GM03348 (cell line): ENCODE results near the gene USH1G.
"Not testable (repeated sequence)": the region's sequence is repeated elsewhere in the genome, so short reads cannot be mapped to it uniquely, and the experiment has no call there.

Source experiments
- DNase-seq: peaks from one replicate; pipeline ENCODE4 v3.0.0; 2012; ENCODE audit warnings: low spot score

USH1G gene

DNA sequence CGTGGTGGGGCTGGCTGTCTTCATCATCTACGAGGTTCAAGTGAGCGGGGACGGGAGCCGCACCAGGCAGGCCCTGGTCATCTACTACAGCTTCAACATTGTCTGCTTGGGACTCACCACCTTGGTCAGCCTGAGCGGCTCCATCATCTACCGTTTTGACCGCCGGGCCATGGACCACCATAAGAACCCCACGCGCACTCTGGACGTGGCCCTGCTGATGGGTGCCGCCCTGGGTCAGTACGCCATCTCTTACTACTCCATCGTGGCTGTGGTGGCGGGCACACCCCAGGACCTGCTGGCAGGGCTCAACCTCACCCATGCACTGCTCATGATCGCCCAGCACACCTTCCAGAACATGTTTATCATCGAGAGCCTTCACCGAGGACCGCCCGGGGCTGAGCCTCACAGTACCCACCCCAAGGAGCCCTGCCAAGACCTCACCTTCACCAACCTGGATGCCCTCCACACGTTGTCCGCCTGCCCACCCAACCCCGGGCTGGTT is 7.5 kb upstream of the USH1G start:
- DNase-seq, result no peak

DNA sequence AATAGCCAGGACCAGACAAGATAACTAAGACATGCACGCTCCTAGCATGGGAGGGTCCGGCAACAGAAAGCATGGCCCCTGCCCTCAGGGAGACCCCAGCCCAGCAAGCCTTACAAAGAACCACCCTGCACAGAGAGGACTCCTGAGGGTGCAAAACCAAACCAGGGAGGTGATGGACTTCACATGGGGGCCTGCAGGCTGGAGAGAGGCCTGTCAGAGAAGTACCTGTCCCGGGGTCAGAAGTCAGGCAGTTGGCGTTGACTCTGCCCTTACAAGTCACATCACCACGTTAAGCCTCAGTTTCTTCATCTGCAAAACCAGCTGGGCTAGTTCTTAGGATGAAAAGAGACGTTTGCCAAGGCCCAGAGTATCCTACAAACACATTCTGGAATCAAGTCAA is 5.7 kb upstream of the USH1G start:
- no peak for DNase-seq

DNA sequence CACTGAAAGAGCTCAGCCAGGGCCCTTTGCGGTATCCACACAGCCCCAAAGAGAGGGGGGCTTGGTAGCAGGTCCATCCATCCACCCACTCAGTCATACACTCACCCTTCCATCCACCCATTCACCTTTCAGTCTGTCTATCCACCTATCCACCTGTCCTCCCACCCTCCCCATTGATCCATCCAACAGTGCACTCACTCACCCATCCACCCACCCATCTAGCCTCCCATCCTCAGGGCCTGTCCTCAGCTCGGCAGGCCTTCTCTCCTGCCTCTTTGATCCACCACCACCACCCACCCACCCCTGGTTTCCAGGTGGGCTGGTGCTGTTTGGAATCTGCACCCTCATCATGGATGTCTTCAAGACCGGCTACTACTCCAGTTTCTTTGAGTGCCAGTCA is 2.2 kb upstream of the USH1G start:
- no peak for DNase-seq

GRCh38 chr17:74924250-74924948 is 1.3 kb upstream of the USH1G start, which contains the start of gene OTOP2:
OTOP2 (plus strand) TSS chr17:74924273; CDS start chr17:74924633, 360 bp downstream.
- no peak for DNase-seq

- DNase-seq, result peak; percentile 89
Observed at GRCh38 chr17:74923538-74924249, 639 bp upstream of the USH1G start.

DNA sequence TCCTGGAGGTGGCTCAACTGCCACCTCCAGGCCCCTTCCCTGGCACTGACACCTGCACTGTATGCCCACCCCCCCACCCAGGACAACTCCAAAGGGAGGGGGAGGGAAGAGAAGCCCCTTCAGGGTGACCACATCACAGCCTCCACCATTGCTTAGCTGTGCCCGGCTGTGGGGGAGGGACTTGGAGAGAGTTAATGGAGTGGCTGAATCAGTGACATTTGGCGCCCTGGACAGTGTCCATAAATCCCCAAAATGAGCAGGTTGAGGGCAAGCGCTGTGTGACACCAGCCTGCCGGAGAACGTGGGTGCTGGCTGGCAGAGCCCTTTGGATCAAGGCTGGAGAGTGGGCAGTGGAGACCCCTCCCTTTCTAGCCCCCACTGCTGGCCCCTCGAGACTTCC is 883 bp downstream of the USH1G start:
- no peak for DNase-seq

DNA sequence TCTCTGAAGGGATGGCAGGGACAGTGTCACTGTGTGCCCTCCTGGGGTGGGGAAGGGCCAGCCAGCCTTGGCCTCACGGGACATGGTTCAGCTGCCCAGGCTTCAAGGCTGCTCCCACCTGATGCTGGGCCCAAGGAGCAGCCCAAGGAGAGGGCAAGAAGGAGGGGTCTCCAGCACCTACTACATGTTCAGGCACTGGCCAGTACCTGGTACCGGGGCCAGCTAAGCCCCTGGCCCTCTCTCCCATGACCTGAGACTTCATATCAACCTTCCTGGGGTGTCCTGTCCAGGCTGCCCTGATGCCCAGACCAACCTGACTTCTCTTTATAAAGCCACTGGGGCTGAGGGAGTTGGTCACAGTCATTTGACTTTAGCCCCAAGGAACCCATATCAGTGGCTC is 1.3 kb downstream of the USH1G start:
- no peak for DNase-seq

DNA sequence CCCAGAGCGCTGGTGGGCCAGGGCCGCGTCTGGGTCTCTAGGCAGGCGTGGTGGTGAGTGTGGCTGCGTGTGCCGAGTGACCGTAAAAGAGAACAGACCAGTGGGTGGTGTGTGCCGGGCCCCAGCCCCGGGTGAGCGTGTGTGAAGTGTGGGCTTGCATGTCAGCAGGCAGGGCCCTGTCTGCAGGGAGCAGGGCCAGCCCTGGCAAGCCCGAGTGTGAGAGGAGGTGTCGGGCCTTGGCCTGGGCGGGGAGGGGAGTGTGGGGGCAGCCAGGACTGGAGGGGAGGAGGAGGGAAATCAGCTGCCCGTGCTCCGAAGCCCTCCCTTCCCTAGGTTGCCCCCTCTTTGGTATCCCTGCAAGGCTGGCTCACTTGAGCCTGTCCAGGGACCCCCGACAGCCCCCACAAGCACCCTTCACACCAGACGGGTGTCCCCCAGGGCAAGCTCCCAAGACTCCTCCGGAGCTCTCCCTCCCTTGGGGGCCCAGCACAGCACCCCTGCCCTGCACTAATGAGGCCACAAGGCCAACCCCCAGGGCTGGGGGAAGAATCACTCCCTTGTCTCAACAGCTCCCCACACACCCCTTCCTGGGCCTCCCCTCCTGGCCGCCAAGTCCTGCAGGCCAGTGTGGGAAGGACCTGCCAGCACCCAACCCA is 1.9 kb downstream of the USH1G start:
- DNase-seq, result no peak

DNA sequence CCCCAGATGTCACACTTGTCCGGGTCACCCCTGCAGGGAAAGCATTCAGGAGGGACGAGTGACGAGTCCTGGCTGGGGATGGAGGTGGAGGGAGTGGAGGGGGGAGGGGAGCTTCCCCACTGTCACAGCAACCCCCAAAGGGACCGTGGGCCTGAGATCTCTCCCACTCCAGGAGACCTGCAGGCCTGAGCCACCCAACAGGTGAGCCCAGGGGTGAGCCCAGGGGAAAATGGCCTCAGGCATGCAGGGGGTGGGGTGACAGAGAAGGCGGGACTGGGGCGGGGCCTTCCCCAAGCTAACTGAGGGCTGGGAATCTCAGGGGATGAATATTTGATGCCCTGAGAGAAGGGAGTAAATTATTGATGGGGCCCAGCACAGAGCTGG is 2.4 kb downstream of the USH1G start:
- DNase-seq, result no peak

GRCh38 chr17:74920306-74920620 is 2.8 kb downstream of the USH1G start:
- DNase-seq, result no peak

- DNase-seq, result no peak
Observed at GRCh38 chr17:74919440-74920305, 3.4 kb downstream of the USH1G start.

DNA sequence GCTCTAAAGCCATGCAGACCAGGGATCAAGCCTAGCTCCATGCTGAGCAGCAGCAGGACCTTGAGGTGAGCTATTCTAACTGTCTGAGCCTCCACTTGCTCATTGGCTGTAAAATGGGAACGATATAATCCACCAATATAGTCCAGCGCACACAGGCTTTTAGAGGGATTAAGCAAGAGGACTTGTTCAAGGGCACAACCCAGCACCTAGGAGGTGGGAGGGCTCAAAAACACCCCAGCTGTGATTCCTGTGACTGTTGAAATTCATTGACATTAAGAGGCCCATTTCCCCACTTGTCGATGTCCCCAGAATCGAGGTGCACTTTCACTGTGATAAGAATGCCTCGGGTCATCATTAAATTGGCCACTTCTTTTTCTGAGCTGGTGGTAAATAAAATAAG is 4.1 kb downstream of the USH1G start:
- DNase-seq, result no peak

- no peak for DNase-seq
Observed at GRCh38 chr17:74917430-74917829, 5.6 kb downstream of the USH1G start.

GRCh38 chr17:74916851-74917199 is 6.2 kb downstream of the USH1G start:
- no peak for DNase-seq

GRCh38 chr17:74916136-74916850 is 6.8 kb downstream of the USH1G start:
- DNase-seq, result no peak

GRCh38 chr17:74911423-74911822 is 11.6 kb downstream of the USH1G start:
- not testable (repeated sequence) for DNase-seq

- not testable (repeated sequence) for DNase-seq
Observed at GRCh38 chr17:74909097-74909496, 14.0 kb downstream of the USH1G start.

GRCh38 chr17:74907012-74907411 is 16.0 kb downstream of the USH1G start:
- DNase-seq, result no peak

DNA sequence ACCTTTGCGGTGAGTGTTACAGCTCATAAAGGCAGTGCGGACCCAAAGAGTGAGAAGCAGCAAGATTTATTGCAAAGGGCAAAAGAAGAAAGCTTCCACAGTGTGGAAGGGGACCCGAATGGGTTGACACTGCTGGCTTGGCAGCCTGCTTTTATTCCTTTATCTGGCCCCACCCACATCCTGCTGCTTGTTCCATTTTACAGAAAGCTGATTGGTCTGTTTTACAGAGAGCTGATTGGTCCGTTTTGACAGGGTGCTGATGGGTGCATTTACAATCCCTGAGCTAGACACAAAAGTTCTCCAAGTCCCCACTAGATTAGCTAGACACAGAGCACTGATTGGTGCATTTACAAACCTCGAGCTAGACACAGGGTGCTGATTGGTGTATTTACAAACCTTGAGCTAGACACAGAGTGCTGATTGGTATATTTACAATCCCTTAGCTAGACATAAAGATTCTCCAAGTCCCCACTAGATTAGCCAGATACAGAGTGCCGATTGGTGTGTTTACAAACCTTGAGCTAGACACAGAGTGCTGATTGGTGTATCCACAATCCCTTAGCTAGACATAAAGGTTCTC is 16.8 kb downstream of the USH1G start:
- DNase-seq, result not testable (repeated sequence)

GRCh38 chr17:74904687-74905409 is 18.2 kb downstream of the USH1G start:
- DNase-seq, result no peak

DNA sequence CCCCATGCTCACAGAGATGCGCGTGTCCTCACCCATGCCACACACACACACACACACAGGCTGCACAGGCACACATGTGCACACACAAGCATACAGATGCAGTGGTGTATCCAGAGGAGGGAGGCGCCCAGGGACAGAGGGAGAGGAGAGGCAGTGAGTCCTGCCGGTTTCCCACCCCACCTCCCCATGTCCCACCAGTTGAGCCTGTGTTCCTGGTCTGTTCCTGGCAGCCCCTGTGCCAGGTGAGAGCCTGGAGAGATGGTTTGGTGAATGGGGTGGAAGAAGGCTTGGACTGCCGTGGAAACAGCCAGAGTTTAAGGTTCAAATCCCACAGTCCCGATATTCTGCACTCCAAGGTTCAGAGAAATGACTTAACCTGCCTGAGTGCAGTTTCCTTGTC is 19.4 kb downstream of the USH1G start:
- DNase-seq, result no peak
